GM21381 (cell line): Measurements from ENCODE around the gene SCAMP3.
"Not testable (repeated sequence)": the region's sequence is repeated elsewhere in the genome, so short reads cannot be mapped to it uniquely, and the experiment has no call there.

Experiments used
- ATAC-seq: cut with Tn5 transposase; IDR thresholded peaks from one replicate; pipeline ENCODE4 v1.9.1; 2021; ENCODE audit warnings: mild to moderate bottlenecking, moderate library complexity; ENCODE audit not compliant: unreplicated experiment

The SCAMP3 gene

GRCh38 chr1:155232001-155232978 is 29.9 kb downstream of the SCAMP3 start:
- ATAC-seq, result not testable (repeated sequence)

GRCh38 chr1:155231302-155231701 is 30.9 kb downstream of the SCAMP3 start:
- not testable (repeated sequence) for ATAC-seq

- ATAC-seq, result no peak
These were observed 34.1 kb downstream of the SCAMP3 start for GRCh38 chr1:155228096-155228427.

- ATAC-seq, result peak; percentile 92
These were observed 34.7 kb downstream of the SCAMP3 start for GRCh38 chr1:155227261-155228095.

GRCh38 chr1:155226910-155227260 is 35.3 kb downstream of the SCAMP3 start:
- ATAC-seq, result peak; percentile 21

GRCh38 chr1:155226188-155226909 is 35.8 kb downstream of the SCAMP3 start:
- peak; percentile 27 for ATAC-seq

- not testable (repeated sequence) for ATAC-seq
These were observed 36.8 kb downstream of the SCAMP3 start for GRCh38 chr1:155225404-155225759.

GRCh38 chr1:155223047-155223446 is 39.1 kb downstream of the SCAMP3 start:
- ATAC-seq, result no peak

GRCh38 chr1:155220211-155220965 is 41.8 kb downstream of the SCAMP3 start:
- ATAC-seq, result not testable (repeated sequence)

- no peak for ATAC-seq
These were observed 42.5 kb downstream of the SCAMP3 start for GRCh38 chr1:155219592-155220031.

GRCh38 chr1:155218854-155219591 is 43.1 kb downstream of the SCAMP3 start:
- ATAC-seq, result no peak

GRCh38 chr1:155214702-155215101 is 47.5 kb downstream of the SCAMP3 start:
- ATAC-seq, result not testable (repeated sequence)

- ATAC-seq, result not testable (repeated sequence)
These were observed 50.1 kb downstream of the SCAMP3 start for GRCh38 chr1:155212051-155212440.

GRCh38 chr1:155211381-155212050 is 50.6 kb downstream of the SCAMP3 start:
- not testable (repeated sequence) for ATAC-seq

- no peak for ATAC-seq
These were observed 51.7 kb downstream of the SCAMP3 start for GRCh38 chr1:155210314-155211104.

- no peak for ATAC-seq
These were observed 52.8 kb downstream of the SCAMP3 start for GRCh38 chr1:155209312-155209721.

- ATAC-seq, result peak; percentile 60
These were observed 53.4 kb downstream of the SCAMP3 start, which contains the start of gene MTX1 for GRCh38 chr1:155208541-155209311. Gene MTX1 (plus strand): TSS chr1:155208695. CDS start chr1:155208805, 110 bp downstream.
